HUES64 (cell line): Measurements from ENCODE around the gene DCLK1.

Experiments used
- H3K27ac ChIP-seq: 2 replicates; pipeline ENCODE4 v1.7.0; 2013; ENCODE audit warnings: low read depth, low read length, inconsistent platforms
- H3K27me3 ChIP-seq: 2 replicates; pipeline ENCODE4 v1.6.1; 2013; ENCODE audit warnings: mild to moderate bottlenecking, low read length; ENCODE audit not compliant: insufficient read depth
- H3K36me3 ChIP-seq: 2 replicates; pipeline ENCODE4 v1.6.1; 2013; ENCODE audit warnings: mild to moderate bottlenecking, low read length; ENCODE audit not compliant: insufficient read depth
- H3K4me1 ChIP-seq: 2 replicates; pipeline ENCODE4 v1.6.1; 2013; ENCODE audit warnings: mild to moderate bottlenecking, low read length, moderate library complexity; ENCODE audit not compliant: insufficient read depth
- H3K4me3 ChIP-seq: 2 replicates; pipeline ENCODE4 v1.5.1; 2013; ENCODE audit warnings: mild to moderate bottlenecking, low read length, moderate library complexity
- H3K9ac ChIP-seq: 2 replicates; pipeline ENCODE4 v1.6.1; 2013; ENCODE audit warnings: mild to moderate bottlenecking, low read depth, low read length
- H3K9me3 ChIP-seq: 2 replicates; pipeline ENCODE4 v1.6.1; 2013; ENCODE audit warnings: low read depth, low read length; ENCODE audit not compliant: insufficient read depth
- WGBS: fragments of 150-250, 120-280 bp; methylation state at CpG from one replicate; pipeline ENCODE4 v1.1.7; 2013; ENCODE audit warnings: missing lambda C conversion rate; 5-methylcytosine and 5-hydroxymethylcytosine counted together

Gene DCLK1

DNA sequence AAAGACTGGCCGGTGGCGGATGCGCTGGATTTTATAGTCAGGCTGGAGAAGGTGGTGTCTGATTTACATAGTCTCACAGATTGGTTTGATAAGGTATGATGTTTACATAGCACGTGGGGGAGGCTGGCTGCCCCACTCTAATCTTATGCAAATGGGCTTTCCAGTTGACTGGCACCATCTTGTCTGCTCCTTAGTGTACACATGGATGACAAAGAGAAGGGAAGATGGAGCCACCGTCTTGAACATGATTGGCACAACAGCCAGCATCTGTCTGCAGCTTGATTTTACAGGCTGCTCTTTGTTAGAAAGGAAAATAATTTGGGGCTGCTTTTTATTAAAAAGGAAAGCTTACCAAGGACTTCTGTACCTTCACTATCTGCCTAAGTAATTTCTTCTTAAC is 389.5 kb downstream of the DCLK1 start:
- Histone ChIP-seq H3K4me1 (no peaks in the 10 kb centered on the region; the same call in 1 of the 2 replicates), H3K36me3 (no peaks in the 10 kb centered on the region), H3K27ac (no peak overlapping the region), H3K9ac (no peak overlapping the region), H3K4me3 (no peak overlapping the region), H3K27me3 (no peaks in the 10 kb centered on the region), H3K9me3 (peaks cover 14% of the 10 kb centered on the region)
- WGBS: 92% methylated on average over 5 of the region's 5 CpGs

DNA sequence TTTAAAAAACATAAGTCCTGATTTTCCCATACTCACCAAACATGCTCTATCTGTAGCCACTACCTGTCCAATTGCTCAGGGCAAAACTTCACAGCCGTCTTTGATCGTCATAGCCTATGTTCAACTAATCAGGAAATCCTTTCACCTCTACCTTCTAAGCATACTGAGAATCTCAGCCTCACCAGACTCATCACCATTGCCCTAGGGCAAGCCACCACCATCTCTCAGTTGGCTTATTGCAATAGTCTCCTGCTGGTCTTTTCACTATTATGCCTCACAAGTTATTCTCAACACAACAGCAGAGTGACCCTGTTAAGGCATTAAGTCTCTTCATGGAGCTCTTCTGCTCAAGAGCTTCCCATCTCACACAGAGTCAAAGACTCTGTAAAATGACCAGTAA is 394.3 kb downstream of the DCLK1 start:
- no peaks in the 10 kb centered on the region for H3K27me3 ChIP-seq
- no peak overlapping the region for H3K9ac ChIP-seq
- H3K36me3 ChIP-seq: no peaks in the 10 kb centered on the region
- no peak overlapping the region for H3K27ac ChIP-seq
- WGBS: 47% methylated on average over 2 of the region's 2 CpGs
- no peak overlapping the region for H3K4me3 ChIP-seq
- H3K4me1 ChIP-seq: no peaks in the 10 kb centered on the region; the same call in 1 of the 2 replicates
- H3K9me3 ChIP-seq: 0 out of 2 replicates have a peak, but pooled peaks cover 3% of the 10 kb centered on the region

DNA sequence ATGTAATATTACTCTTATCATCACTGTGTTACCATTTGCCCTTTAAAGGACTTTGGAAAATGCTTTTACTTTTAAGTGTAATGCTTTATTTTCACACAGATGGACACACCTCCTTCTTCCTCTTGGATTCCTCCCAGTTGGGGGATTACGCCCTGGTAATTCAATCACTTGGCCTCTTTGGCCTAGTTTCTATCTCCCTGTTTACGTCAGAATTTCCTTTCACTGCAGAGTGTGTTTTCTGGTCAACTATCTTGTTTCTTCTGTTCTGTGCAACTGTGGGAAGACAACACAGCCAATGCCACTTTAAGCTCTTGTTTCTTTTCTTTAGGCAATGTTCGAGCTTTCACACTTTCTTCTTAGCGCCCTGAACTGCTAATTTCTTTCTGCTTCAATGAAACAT is 397.4 kb downstream of the DCLK1 start:
- H3K9ac ChIP-seq: no peak overlapping the region
- no peak overlapping the region for H3K4me3 ChIP-seq
- no peaks in the 10 kb centered on the region for H3K27me3 ChIP-seq
- 92% methylated on average over 4 of the region's 4 CpGs for WGBS
- no peaks in the 10 kb centered on the region for H3K9me3 ChIP-seq
- H3K36me3 ChIP-seq: no peaks in the 10 kb centered on the region
- H3K4me1 ChIP-seq: no peaks in the 10 kb centered on the region
- H3K27ac ChIP-seq: no peak overlapping the region

DNA sequence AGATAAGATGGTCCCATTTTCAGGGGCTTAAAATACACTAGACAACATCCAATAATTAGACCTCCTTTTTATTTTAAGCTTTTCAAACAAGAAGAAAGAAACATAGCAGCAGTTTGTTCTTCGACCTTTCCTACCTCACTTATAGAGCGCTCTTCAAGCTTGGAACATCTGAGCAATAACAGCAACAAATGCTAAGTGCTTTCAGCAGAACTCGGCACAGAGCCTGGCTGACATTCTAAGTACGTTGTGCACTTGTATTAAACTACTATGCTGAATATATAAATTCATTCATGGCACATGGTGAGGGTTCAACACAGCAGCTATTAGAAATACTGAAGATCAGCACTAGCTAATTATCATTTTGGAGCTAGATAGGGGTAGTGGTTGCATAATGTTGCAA is 398.6 kb downstream of the DCLK1 start:
- no peaks in the 10 kb centered on the region for H3K27me3 ChIP-seq
- H3K36me3 ChIP-seq: no peaks in the 10 kb centered on the region
- no peak overlapping the region for H3K4me3 ChIP-seq
- no peak overlapping the region for H3K9ac ChIP-seq
- no peak overlapping the region for H3K27ac ChIP-seq
- 92% methylated on average over 4 of the region's 4 CpGs for WGBS
- H3K4me1 ChIP-seq: no peaks in the 10 kb centered on the region
- H3K9me3 ChIP-seq: no peaks in the 10 kb centered on the region

DNA sequence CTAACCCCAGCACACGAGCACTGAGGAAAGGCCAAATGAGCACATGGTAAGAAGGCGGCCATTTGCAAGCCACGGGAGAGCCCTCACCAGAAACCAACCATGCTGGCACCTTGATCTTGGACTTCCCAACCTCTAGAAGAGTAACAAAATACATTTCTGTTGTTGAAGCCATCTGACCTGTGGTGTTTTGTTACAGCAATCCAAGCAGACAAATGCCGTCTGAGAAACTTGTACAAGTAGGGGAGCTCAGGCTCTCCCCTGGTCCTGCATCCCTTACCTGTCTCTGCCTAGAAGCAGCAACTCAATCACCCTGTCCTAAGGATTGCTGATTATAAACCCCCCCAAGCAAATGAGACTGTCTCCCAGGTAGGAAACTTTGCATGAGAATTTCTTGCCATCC is 399.7 kb downstream of the DCLK1 start:
- no peaks in the 10 kb centered on the region for H3K9me3 ChIP-seq
- no peaks in the 10 kb centered on the region for H3K27me3 ChIP-seq
- no peak overlapping the region for H3K9ac ChIP-seq
- 91% methylated on average over 4 of the region's 4 CpGs for WGBS
- H3K4me3 ChIP-seq: no peak overlapping the region
- no peaks in the 10 kb centered on the region for H3K4me1 ChIP-seq
- no peaks in the 10 kb centered on the region for H3K36me3 ChIP-seq
- H3K27ac ChIP-seq: no peak overlapping the region

DNA sequence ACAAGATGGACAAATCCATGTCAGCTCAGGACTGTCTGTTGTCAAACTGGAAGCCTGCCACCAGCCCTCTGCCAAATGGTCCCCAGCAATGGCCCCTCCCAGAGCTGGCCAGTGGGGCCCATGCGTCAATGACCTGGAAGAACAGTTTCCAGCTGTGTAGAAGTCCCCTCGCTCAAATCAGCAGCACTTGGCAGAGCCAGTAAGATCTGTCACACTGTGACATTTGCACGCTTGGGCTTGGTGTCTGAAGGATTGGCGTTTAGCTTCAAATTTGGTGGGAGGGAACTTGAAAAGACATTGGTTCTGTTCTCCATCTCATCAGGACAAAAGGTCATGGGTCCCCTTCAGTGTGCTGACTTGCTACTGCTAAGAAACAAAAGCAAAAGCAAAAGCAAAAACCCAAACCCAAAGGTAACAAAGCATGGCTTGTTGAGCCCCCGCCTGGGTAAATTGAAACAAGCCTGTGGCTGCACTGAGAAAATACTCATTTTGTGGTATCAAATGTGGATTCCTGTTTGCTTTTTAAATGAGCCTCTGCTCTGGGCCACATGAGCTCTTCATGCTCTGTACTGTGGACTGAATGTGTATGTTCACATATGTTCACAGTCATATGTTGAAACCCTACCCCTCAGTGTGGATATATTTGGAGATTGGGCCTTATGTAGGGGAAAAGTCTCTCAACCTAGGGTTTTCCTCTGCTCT is 401.1 kb downstream of the DCLK1 start:
- 92% methylated on average over 5 of the region's 5 CpGs for WGBS
- no peaks in the 10 kb centered on the region for H3K9me3 ChIP-seq

DNA sequence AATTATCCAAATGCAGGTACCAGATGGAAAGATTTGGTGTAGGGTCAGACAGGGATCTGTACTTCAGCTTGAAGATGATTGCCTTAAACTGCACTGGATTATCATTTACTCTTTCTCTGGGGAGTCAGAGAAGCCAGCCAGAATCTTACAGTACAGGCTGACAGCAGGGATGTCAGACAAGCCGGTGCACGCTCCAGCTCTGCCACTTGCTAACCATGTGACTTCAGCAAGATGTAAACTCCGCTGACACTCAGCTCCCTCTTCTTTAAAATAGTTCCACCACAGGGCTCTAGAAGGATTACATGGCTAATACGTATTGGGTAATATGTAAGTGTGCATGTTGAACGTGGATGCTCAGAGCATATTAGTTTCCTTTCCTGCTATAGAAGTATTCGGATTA is 403.3 kb downstream of the DCLK1 start:
- Histone ChIP-seq H3K36me3 (no peaks in the 10 kb centered on the region), H3K9me3 (no peaks in the 10 kb centered on the region), H3K27me3 (no peaks in the 10 kb centered on the region), H3K4me3 (no peak overlapping the region), H3K4me1 (no peaks in the 10 kb centered on the region), H3K27ac (no peak overlapping the region), H3K9ac (no peak overlapping the region)
- WGBS: 79% methylated on average over 6 of the region's 6 CpGs

More for the DNA sequence above, 401.1 kb downstream of the DCLK1 start:
- H3K4me1 ChIP-seq: no peaks in the 10 kb centered on the region
- no peak overlapping the region for H3K4me3 ChIP-seq
- no peaks in the 10 kb centered on the region for H3K27me3 ChIP-seq
- H3K9ac ChIP-seq: no peak overlapping the region
- no peak overlapping the region for H3K27ac ChIP-seq
- no peaks in the 10 kb centered on the region for H3K36me3 ChIP-seq

DNA sequence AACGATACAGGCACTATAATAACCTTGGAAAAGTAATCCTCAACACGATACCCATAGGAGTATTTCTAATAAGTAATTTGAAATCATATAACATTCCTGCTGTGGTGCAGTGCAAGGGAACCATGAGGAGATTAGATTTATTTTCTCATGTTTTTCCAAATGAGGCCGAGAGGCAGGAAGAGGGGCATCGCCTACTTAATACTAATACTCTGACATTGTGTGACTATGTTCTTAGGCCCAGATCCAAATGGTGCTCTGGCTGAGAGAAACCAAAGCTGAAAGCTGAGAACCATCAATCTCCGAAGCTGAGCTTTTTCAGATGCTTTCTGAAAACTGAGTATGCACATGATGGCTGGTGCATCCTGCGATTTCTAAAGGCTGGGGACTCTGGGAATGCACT is 406.7 kb downstream of the DCLK1 start:
- Histone ChIP-seq H3K9ac (no peak overlapping the region), H3K36me3 (no peaks in the 10 kb centered on the region), H3K9me3 (no peaks in the 10 kb centered on the region), H3K27ac (no peak overlapping the region), H3K4me1 (no peaks in the 10 kb centered on the region), H3K4me3 (no peak overlapping the region), H3K27me3 (no peaks in the 10 kb centered on the region)
- WGBS: 95% methylated on average over 4 of the region's 6 CpGs

DNA sequence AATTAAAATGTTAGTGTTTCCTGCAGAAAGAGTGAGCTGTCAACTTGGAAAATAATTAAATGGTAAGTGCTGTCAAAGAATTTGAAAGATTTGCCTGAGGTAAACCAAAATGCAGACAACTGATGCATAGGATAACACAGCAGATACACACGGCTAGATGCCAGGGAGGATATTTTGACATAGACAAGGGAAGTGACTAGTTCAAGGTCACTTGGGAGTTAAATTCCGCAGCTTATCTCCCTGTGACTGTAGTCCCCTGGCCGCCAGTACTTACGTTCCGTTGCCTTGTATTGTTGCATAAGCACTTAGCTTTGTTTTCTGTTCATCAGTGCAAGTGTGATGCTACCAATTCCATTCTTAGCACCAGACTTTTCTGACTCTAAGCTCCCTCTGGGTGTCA is 407.4 kb downstream of the DCLK1 start:
- H3K27ac ChIP-seq: no peak overlapping the region
- no peaks in the 10 kb centered on the region for H3K9me3 ChIP-seq
- no peaks in the 10 kb centered on the region for H3K27me3 ChIP-seq
- H3K4me1 ChIP-seq: no peaks in the 10 kb centered on the region
- no peaks in the 10 kb centered on the region for H3K36me3 ChIP-seq
- WGBS: 82% methylated on average over 5 of the region's 5 CpGs
- no peak overlapping the region for H3K9ac ChIP-seq
- no peak overlapping the region for H3K4me3 ChIP-seq

DNA sequence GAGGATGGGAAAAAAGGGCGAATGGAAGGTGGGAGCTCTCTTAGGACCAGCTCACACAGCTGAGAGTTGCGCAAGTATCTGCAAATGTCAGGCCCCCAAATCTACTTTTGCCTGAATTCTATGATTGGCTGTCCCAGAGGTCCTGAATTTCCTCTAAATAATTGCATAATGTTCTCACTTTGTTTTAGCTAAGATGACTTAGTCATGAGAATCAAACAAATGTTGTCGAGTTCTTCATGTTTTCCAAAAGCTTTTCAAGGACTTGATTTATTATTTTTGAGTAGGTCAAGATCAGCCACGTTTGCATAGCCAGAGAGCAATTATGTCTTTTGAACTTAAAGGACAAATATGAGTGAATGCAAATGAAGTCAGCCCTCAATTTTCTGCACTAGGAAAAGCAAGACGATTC is 408.1 kb downstream of the DCLK1 start:
- H3K36me3 ChIP-seq: no peaks in the 10 kb centered on the region
- H3K9ac ChIP-seq: no peak overlapping the region
- H3K27ac ChIP-seq: no peak overlapping the region
- H3K9me3 ChIP-seq: no peaks in the 10 kb centered on the region
- H3K4me3 ChIP-seq: no peak overlapping the region
- WGBS: 85% methylated on average over 5 of the region's 5 CpGs
- no peaks in the 10 kb centered on the region for H3K27me3 ChIP-seq
- H3K4me1 ChIP-seq: no peaks in the 10 kb centered on the region

DNA sequence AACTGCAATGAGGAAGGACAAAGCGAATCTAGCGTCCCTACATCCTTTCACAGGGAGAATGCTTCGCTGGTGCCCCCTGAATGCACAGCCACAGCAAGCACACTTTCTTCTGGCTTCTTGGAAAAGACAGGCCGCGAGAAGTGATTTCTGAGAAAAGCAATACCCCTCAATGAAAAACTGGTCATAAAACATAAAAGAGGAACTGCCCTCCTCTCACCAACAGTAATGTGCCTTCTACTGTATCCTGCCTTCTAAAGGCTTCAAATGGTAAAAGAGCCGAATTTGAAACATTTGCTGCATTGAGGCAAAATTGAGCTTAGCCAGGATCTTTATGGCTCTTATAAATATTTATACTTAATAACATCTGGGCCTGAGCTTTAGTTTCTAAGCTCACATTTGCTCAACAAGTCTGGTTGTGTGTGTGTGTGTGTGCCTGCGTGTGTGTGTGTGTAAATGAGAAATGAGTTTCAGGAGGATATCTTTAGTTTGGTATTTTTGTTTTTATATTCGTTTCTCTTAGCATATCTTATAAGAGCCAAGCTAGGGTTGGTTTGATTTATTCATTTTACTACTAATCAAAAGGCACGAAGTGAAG is 408.6 kb downstream of the DCLK1 start:
- Histone ChIP-seq H3K4me3 (no peak overlapping the region), H3K27me3 (no peaks in the 10 kb centered on the region), H3K9me3 (no peaks in the 10 kb centered on the region), H3K4me1 (no peaks in the 10 kb centered on the region), H3K36me3 (no peaks in the 10 kb centered on the region), H3K27ac (no peak overlapping the region), H3K9ac (no peak overlapping the region)
- WGBS: 84% methylated on average over 8 of the region's 9 CpGs
